Small intestine (tissue), 7 donors: ENCODE results near the gene INPP4B. TPM values are rescaled to one million over a fixed set of nuclear protein-coding genes. Genes with fewer than 3 reads are reported as not detected.

Source experiments
- DNase-seq, 2 donors: peaks; one replicate each; pipeline versions ENCODE4 v3.0.0 to v3.0.0-alpha.2; 2013
- FAIRE-seq: peaks from 2 replicates; lab custom pipeline; 2012; peaks lifted over from hg19 to GRCh38; lab: Jason Lieb, UNC
- H3K27ac ChIP-seq, 3 donors: one replicate each; pipeline ENCODE4 v1.5.1; 2013; ENCODE audit warnings: low read length in 2 of 3, mild to moderate bottlenecking in 2 of 3, control low read depth in 1 of 3, inconsistent platforms in 1 of 3, low read depth in 1 of 3, moderate library complexity in 1 of 3
- H3K27me3 ChIP-seq, 3 donors: one replicate each; pipeline ENCODE4 v1.6.1; 2013; ENCODE audit warnings: low read length in 3 of 3, inconsistent platforms in 1 of 3; ENCODE audit not compliant: control insufficient read depth in 3 of 3, insufficient read depth in 3 of 3
- H3K36me3 ChIP-seq, 3 donors: one replicate each; pipeline ENCODE4 v1.6.1; 2013; ENCODE audit warnings: low read length in 3 of 3, inconsistent platforms in 1 of 3, low read depth in 1 of 3, mild to moderate bottlenecking in 1 of 3, moderate library complexity in 1 of 3; ENCODE audit not compliant: control insufficient read depth in 3 of 3, insufficient read depth in 2 of 3
- H3K4me1 ChIP-seq, 3 donors: one replicate each; pipeline ENCODE4 v1.6.1; 2013; ENCODE audit warnings: low read length in 2 of 3, inconsistent platforms in 1 of 3, low read depth in 1 of 3, mild to moderate bottlenecking in 1 of 3, moderate library complexity in 1 of 3; ENCODE audit not compliant: control insufficient read depth in 3 of 3, insufficient read depth in 2 of 3
- H3K4me3 ChIP-seq, 3 donors: one replicate each; pipeline ENCODE4 v1.5.1; 2013; ENCODE audit warnings: low read length in 3 of 3, control low read depth in 1 of 3, inconsistent platforms in 1 of 3, low read depth in 1 of 3, mild to moderate bottlenecking in 1 of 3, moderate library complexity in 1 of 3
- H3K9me3 ChIP-seq, 2 donors: one replicate each; pipeline ENCODE4 v1.6.1; 2013; ENCODE audit warnings: low read depth in 1 of 2, low read length in 1 of 2; ENCODE audit not compliant: control insufficient read depth in 2 of 2, insufficient read depth in 1 of 2
- WGBS, 3 donors: extraction: QIAGEN DNeasy Blood & Tissue Kit; methylation state at CpG; one replicate each; pipeline ENCODE4 v1.1.7; 2013; 5-methylcytosine and 5-hydroxymethylcytosine counted together
- polyA plus RNA-seq, 4 donors: library from polyadenylated mRNA; stranded (reverse) in 3 of 4; unstranded in 1 of 4; fragments of 200-250 nt in 3 of 4; fragments of 120-200 nt in 1 of 4; gene quantifications; one replicate each; pipeline versions ENCODE4 v1.2.1 to v1.2.3, GENCODE V29; 2013
- donor health status: healthy with polysubstance abuse.
- donor health status: control.
- donor health status: control.
- donor health status: Bipolar disorder and iron deficiency.
- donor health status: healthy.

Gene INPP4B
- polyA plus RNA-seq, 4 donors: 2.7 to 6.6 (median 4.2) TPM

GRCh38 chr4:142866685-142867084 lies 20.6 kb upstream of the INPP4B start:
- no peaks in the 10 kb centered on the region for H3K36me3 ChIP-seq
- no peak for FAIRE-seq
- H3K4me1 ChIP-seq: no peaks in the 10 kb centered on the region
- no peak overlapping the region for H3K27ac ChIP-seq
- no peaks in the 10 kb centered on the region for H3K9me3 ChIP-seq
- no peaks in the 10 kb centered on the region for H3K27me3 ChIP-seq
- no peak for DNase-seq
- 87 to 90% (median 90%) methylated on average over 5 of the region's 5 CpGs for WGBS, 3 donors
- no peak overlapping the region for H3K4me3 ChIP-seq

- Histone ChIP-seq H3K4me3 (no peak overlapping the region), H3K4me1 (no peaks in the 10 kb centered on the region), H3K27me3 (no peaks in the 10 kb centered on the region), H3K9me3 (no peaks in the 10 kb centered on the region), H3K36me3 (no peaks in the 10 kb centered on the region), H3K27ac (no peak overlapping the region)
- 96 to 100% (median 98%) methylated on average over 1 of the region's 1 CpG for WGBS, 3 donors
- FAIRE-seq (no peak), DNase-seq (no peak)
These were observed 15.2 kb upstream of the INPP4B start for GRCh38 chr4:142861351-142861750.

DNA sequence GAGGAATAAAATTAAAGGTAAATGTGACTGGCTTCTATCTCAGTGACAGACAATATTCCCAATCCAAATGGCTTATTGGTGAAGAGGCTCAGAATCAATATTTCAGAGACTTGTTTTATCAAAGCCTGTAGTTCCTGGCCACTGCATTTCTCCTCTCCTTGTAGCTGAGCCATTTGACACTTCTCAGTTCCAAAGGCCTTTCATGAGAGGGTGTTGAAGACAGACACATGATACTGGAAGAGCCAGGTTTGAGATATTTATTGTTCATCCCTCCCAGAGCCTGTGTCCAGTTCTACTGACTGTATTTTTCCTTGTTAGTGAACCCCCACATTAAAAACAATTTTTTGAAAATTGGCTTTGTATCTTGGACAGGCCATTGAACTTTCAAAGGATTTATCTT lies 12.9 kb upstream of the INPP4B start:
- no peak overlapping the region for H3K4me3 ChIP-seq
- H3K36me3 ChIP-seq: no peaks in the 10 kb centered on the region
- FAIRE-seq (no peak), DNase-seq (no peak)
- H3K27me3 ChIP-seq: no peaks in the 10 kb centered on the region
- H3K4me1 ChIP-seq: no peaks in the 10 kb centered on the region
- no peaks in the 10 kb centered on the region for H3K9me3 ChIP-seq
- H3K27ac ChIP-seq: no peak overlapping the region

DNA sequence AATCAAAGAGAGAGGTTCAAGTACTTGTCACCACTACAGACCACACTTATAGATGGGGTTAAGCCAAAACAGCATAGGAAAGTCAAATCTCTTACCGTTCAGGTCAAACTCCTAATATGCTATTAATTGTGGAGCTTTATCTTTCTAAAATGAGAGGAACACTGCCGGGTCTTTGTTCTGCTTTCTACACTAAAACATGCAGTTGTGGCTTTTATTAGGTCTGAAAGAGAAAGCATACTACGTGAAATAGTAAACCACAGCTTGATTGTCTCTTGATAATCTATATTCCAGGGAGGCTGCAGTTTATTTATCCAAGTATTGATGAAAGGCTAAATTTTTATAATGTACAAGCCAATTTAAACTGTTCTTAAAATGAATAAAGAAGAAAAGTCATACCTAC lies 12.3 kb upstream of the INPP4B start:
- Histone ChIP-seq H3K4me1 (no peaks in the 10 kb centered on the region), H3K36me3 (no peaks in the 10 kb centered on the region), H3K27me3 (no peaks in the 10 kb centered on the region), H3K27ac (no peak overlapping the region), H3K9me3 (no peaks in the 10 kb centered on the region), H3K4me3 (no peak overlapping the region)
- no peak for FAIRE-seq
- 16 to 36% (median 25%) methylated on average over 3 of the region's 3 CpGs for WGBS, 3 donors
- DNase-seq: no peak

DNA sequence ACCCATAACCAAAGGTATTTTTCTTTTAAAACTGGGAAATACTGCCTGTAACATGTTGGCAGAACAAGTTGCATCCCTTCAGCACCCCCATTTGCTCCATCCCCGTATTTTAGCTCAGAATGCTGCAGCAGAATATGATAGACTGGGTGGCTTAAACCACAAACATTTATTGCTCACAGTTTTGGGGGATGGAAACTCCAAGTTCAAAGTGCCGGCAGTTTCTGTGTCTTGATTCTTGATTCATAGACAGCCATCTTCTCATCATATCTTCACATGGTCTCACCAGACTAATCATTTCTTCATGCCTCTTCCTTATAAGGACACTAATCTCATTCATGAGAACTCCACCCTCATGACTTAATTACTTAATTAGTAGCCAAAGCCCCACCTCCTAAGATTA lies 10.5 kb upstream of the INPP4B start:
- no peak overlapping the region for H3K4me3 ChIP-seq
- WGBS, 3 donors: 59 to 79% (median 77%) methylated on average over 2 of the region's 2 CpGs
- H3K9me3 ChIP-seq: no peaks in the 10 kb centered on the region
- no peaks in the 10 kb centered on the region for H3K36me3 ChIP-seq
- no peaks in the 10 kb centered on the region for H3K4me1 ChIP-seq
- DNase-seq: no peak
- H3K27me3 ChIP-seq: no peaks in the 10 kb centered on the region
- FAIRE-seq: no peak
- H3K27ac ChIP-seq: no peak overlapping the region

GRCh38 chr4:142850478-142850877 lies 4.4 kb upstream of the INPP4B start:
- Histone ChIP-seq H3K36me3 (no peaks in the 10 kb centered on the region), H3K9me3 (no peaks in the 10 kb centered on the region), H3K4me3 (no peak overlapping the region), H3K4me1 (peaks cover 0 to 3% (median under 1%) of the 10 kb centered on the region in 3 donors), H3K27ac (no peak overlapping the region), H3K27me3 (peaks cover 0 to 13% (median 0%) of the 10 kb centered on the region in 3 donors)
- 83 to 90% (median 87%) methylated on average over 4 of the region's 4 CpGs for WGBS, 3 donors
- DNase-seq (no peak), FAIRE-seq (no peak)

GRCh38 chr4:142846729-142847596 lies 862 bp upstream of the INPP4B start:
- WGBS, 3 donors: 1 to 5% (median 1%) methylated on average over 49 to 50 of the region's 50 CpGs
- H3K27me3 ChIP-seq: peaks cover 0 to 19% (median 0%) of the 10 kb centered on the region in 3 donors
- FAIRE-seq (no peak), DNase-seq (peak; percentile 80 to 81)
- H3K9me3 ChIP-seq: no peaks in the 10 kb centered on the region
- H3K4me3 ChIP-seq: peak overlapping the region; percentile 54 to 68 (median 61)
- no peak overlapping the region for H3K27ac ChIP-seq
- H3K4me1 ChIP-seq: peaks cover 0 to 6% (median 3%) of the 10 kb centered on the region in 3 donors
- H3K36me3 ChIP-seq: no peaks in the 10 kb centered on the region

DNA sequence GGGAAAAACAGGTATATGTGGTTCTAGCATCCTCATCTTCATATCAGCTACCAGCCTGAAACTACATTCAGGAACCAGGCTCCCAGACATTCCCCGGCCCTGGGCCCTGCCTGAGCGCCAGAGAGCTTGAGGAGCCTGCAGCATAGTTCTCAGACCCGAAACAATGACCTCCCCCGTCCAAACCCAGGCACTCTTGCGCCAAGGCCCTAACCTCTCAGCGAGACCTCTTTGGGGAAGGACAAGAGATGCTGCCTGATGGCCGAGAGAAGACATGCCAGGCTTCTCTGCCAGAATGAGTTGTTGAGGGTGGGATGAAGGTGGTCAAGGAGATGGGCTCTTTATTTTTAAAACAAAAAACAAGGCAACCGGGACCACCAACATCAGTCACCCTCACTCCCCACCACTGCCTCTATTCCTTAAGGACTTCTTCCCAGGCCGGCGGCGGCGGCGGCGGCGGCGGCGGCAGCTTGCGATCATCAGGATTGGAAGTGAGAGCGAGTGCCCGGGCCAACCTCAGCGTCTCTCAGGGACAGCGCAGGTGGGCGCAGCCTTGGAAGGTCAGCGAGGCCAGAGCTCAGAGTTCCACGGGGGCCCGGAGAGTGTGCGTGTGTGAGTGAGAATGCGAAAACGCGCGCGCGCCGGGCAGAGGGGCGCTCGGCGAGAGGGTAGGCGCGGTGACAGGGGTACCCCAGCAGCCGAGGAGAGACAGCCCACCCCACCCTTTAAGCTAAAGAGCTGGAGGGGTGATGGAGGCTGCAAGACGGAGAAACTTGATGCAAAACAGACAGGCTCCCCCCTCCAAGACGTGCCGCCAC lies 601 bp downstream of the INPP4B start:
- FAIRE-seq (no peak), DNase-seq (peak; percentile 7 to 50)
- peak overlapping the region; percentile 55 to 68 (median 61) for H3K4me3 ChIP-seq
- no peaks in the 10 kb centered on the region for H3K36me3 ChIP-seq
- no peak overlapping the region for H3K27ac ChIP-seq
- peaks cover 0 to 19% (median 0%) of the 10 kb centered on the region in 3 donors for H3K27me3 ChIP-seq
- 3 to 6% (median 5%) methylated on average over 41 to 43 of the region's 43 CpGs for WGBS, 3 donors
- H3K9me3 ChIP-seq: no peaks in the 10 kb centered on the region
- H3K4me1 ChIP-seq: peaks cover 0 to 6% (median 3%) of the 10 kb centered on the region in 3 donors
